Astrocyte (in vitro differentiated cells and primary cell): ENCODE results near the gene PRAMEF20. TPM values are rescaled to one million over a fixed set of nuclear protein-coding genes. Genes with fewer than 3 reads are reported as not detected.
"Not testable (repeated sequence)": the region's sequence is repeated elsewhere in the genome, so short reads cannot be mapped to it uniquely, and the experiment has no call there.

Source experiments
- DNase-seq: peaks from one replicate; pipeline ENCODE4 v3.0.0-alpha.2; 2010; ENCODE audit warnings: low read depth
- FAIRE-seq: peaks from 2 replicates; lab custom pipeline; 2011; peaks lifted over from hg19 to GRCh38; lab: Jason Lieb, UNC
- H2AFZ ChIP-seq: 2 replicates; pipeline ENCODE4 v1.6.0; 2012; ENCODE audit warnings: low read depth, low read length, inconsistent platforms
- H3K27ac ChIP-seq: 2 replicates; pipeline ENCODE4 v1.5.1; 2011; ENCODE audit warnings: low read depth, low read length, inconsistent platforms
- H3K27me3 ChIP-seq: 2 replicates; pipeline ENCODE4 v1.6.0; 2011; ENCODE audit warnings: low read length, inconsistent platforms; ENCODE audit not compliant: insufficient read depth
- H3K36me3 ChIP-seq: 2 replicates; pipeline ENCODE4 v1.5.1; 2011; ENCODE audit warnings: low read length, inconsistent platforms; ENCODE audit not compliant: insufficient read depth
- H3K4me1 ChIP-seq: 2 replicates; pipeline ENCODE4 v1.5.1; 2011; ENCODE audit warnings: low read length, inconsistent platforms; ENCODE audit not compliant: insufficient read depth
- H3K4me2 ChIP-seq: 2 replicates; pipeline ENCODE4 v1.6.0; 2012; ENCODE audit warnings: low read length, inconsistent platforms
- H3K4me3 ChIP-seq: 2 replicates; pipeline ENCODE4 v1.5.1; 2011; ENCODE audit warnings: low read depth, mild to moderate bottlenecking, low read length, inconsistent platforms; ENCODE audit not compliant: insufficient read depth
- H3K79me2 ChIP-seq: 2 replicates; pipeline ENCODE4 v1.6.0; 2012; ENCODE audit warnings: mild to moderate bottlenecking, low read length, inconsistent platforms; ENCODE audit not compliant: insufficient read depth
- H3K9ac ChIP-seq: 2 replicates; pipeline ENCODE4 v1.6.0; 2012; ENCODE audit warnings: mild to moderate bottlenecking, low read length, inconsistent platforms
- H3K9me3 ChIP-seq: 2 replicates; pipeline ENCODE4 v1.5.1; 2012; ENCODE audit warnings: low read depth, mild to moderate bottlenecking, low read length, inconsistent platforms; ENCODE audit not compliant: insufficient read depth
- H4K20me1 ChIP-seq: 2 replicates; pipeline ENCODE4 v1.6.0; 2012; ENCODE audit warnings: low read length, inconsistent platforms; ENCODE audit not compliant: insufficient read depth
- H3K27ac Mint-ChIP-seq: one replicate; pipeline ENCODE4 v1.8.0; 2021; ENCODE audit warnings: mild to moderate bottlenecking, mixed read lengths; ENCODE audit not compliant: unreplicated experiment
- H3K27me3 Mint-ChIP-seq: one replicate; pipeline ENCODE4 v1.8.0; 2021; ENCODE audit warnings: low read depth, mixed read lengths; ENCODE audit not compliant: unreplicated experiment
- H3K36me3 Mint-ChIP-seq: one replicate; pipeline ENCODE4 v1.8.0; 2021; ENCODE audit warnings: low read depth, mixed read lengths; ENCODE audit not compliant: unreplicated experiment
- H3K4me1 Mint-ChIP-seq: one replicate; pipeline ENCODE4 v1.8.0; 2021; ENCODE audit warnings: low read depth, mixed read lengths; ENCODE audit not compliant: unreplicated experiment
- H3K4me3 Mint-ChIP-seq: one replicate; pipeline ENCODE4 v1.8.0; 2021; ENCODE audit warnings: mild to moderate bottlenecking, moderate library complexity, mixed read lengths; ENCODE audit not compliant: unreplicated experiment
- H3K9me3 Mint-ChIP-seq: one replicate; pipeline ENCODE4 v1.8.0; 2021; ENCODE audit warnings: mild to moderate bottlenecking, mixed read lengths; ENCODE audit not compliant: unreplicated experiment
- EZH2 ChIP-seq: IDR thresholded peaks from 2 replicates; pipeline ENCODE4 v1.6.1; 2012; ENCODE audit warnings: mild to moderate bottlenecking, low read length, inconsistent platforms; ENCODE audit not compliant: insufficient read depth
- total RNA-seq: library from RNA; stranded (reverse); gene quantifications from 2 replicates; pipeline ENCODE4 v1.2.1, GENCODE V29; 2021
- TF ChIP-seq, protein P1 (sequence below): IDR thresholded peaks from 2 replicates; pipeline ENCODE4 v1.5.1; 2011; ENCODE audit warnings: low read depth, mild to moderate bottlenecking, inconsistent platforms, low read length, moderate library complexity; ENCODE audit not compliant: insufficient read depth

PRAMEF20 gene
- total RNA-seq, 1 donor from 2014 or later = not detected

DNA sequence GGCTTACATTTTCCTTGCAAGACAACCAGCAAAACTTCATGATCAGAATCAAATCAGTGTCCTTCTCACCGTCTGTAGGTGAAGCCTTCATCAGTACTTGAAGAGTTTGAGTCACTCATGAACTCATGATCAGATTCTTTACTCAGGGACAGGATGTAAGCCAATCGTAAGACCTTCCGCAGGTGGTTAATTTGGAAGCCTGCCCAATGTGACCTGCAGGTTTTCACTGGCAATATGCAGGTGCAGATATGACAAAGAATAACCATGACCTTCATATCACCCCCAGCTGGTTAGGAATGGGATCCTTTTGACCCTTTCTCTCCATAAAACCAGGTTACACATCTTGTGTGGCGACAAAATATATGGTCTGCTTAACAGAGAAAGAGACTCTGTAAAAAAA, 2.4 kb upstream of the PRAMEF20 start:
- no peaks in the 10 kb centered on the region for H3K79me2 ChIP-seq
- Mint-ChIP-seq H3K4me1 (no peaks in the 10 kb centered on the region), H3K36me3 (no peaks in the 10 kb centered on the region), H3K27me3 (no peaks in the 10 kb centered on the region), H3K9me3 (peaks cover 5% of the 10 kb centered on the region), H3K4me3 (no peak overlapping the region), H3K27ac (no peak overlapping the region)
- no peak overlapping the region for H3K4me2 ChIP-seq
- no peak overlapping the region for H3K9ac ChIP-seq
- H2AFZ ChIP-seq = no peak overlapping the region
- H3K27ac ChIP-seq = no peak overlapping the region
- FAIRE-seq (no peak), DNase-seq (no peak)
- H3K4me1 ChIP-seq = no peaks in the 10 kb centered on the region
- H3K27me3 ChIP-seq = no peaks in the 10 kb centered on the region
- H3K36me3 ChIP-seq = no peaks in the 10 kb centered on the region
- no peak overlapping the region for H3K4me3 ChIP-seq
- no peaks in the 10 kb centered on the region for H4K20me1 ChIP-seq
- no peaks in the 10 kb centered on the region for H3K9me3 ChIP-seq
- TF ChIP-seq, protein P1, sequence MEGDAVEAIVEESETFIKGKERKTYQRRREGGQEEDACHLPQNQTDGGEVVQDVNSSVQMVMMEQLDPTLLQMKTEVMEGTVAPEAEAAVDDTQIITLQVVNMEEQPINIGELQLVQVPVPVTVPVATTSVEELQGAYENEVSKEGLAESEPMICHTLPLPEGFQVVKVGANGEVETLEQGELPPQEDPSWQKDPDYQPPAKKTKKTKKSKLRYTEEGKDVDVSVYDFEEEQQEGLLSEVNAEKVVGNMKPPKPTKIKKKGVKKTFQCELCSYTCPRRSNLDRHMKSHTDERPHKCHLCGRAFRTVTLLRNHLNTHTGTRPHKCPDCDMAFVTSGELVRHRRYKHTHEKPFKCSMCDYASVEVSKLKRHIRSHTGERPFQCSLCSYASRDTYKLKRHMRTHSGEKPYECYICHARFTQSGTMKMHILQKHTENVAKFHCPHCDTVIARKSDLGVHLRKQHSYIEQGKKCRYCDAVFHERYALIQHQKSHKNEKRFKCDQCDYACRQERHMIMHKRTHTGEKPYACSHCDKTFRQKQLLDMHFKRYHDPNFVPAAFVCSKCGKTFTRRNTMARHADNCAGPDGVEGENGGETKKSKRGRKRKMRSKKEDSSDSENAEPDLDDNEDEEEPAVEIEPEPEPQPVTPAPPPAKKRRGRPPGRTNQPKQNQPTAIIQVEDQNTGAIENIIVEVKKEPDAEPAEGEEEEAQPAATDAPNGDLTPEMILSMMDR = no peak
- TF ChIP-seq EZH2 = no peak

DNA sequence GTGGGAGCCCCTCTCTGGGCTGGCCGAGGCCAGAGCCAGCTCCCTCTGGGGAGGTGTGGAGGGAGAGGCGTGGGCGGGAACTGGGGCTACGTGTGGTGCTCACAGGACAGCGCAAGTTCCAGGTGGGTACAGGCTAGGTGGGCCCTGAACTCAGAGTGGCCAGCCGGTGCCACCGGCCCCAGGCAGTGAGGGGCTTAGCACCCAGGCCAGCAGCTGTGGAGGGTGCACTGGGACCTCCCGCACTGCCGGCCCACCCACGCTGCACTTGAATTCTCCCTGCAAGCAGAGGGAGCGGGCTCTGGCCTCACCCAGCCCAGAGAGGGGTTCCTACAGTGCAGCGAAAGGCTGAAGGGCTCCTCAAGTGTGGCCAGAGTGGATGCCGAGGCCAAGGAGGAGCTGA, 20.2 kb downstream of the PRAMEF20 start:
- H3K79me2 ChIP-seq = no peaks in the 10 kb centered on the region
- no peaks in the 10 kb centered on the region for H3K36me3 Mint-ChIP-seq
- FAIRE-seq = no peak
- H3K4me1 ChIP-seq = no peaks in the 10 kb centered on the region
- no peaks in the 10 kb centered on the region for H4K20me1 ChIP-seq
- peaks cover 10% of the 10 kb centered on the region for H3K9me3 Mint-ChIP-seq
- H3K4me1 Mint-ChIP-seq = no peaks in the 10 kb centered on the region
- no peaks in the 10 kb centered on the region for H3K27me3 Mint-ChIP-seq
- no peak overlapping the region for H3K4me3 ChIP-seq
- H3K4me3 Mint-ChIP-seq = no peak overlapping the region
- no peaks in the 10 kb centered on the region for H3K36me3 ChIP-seq
- no peak overlapping the region for H3K27ac ChIP-seq
- H3K9me3 ChIP-seq = peaks cover 2% of the 10 kb centered on the region
- TF ChIP-seq, protein P1 = no peak
- TF ChIP-seq EZH2 = no peak
- no peak overlapping the region for H3K9ac ChIP-seq
- H2AFZ ChIP-seq = no peak overlapping the region
- no peak overlapping the region for H3K27ac Mint-ChIP-seq
- no peaks in the 10 kb centered on the region for H3K27me3 ChIP-seq
- no peak for DNase-seq
- H3K4me2 ChIP-seq = no peak overlapping the region

DNA sequence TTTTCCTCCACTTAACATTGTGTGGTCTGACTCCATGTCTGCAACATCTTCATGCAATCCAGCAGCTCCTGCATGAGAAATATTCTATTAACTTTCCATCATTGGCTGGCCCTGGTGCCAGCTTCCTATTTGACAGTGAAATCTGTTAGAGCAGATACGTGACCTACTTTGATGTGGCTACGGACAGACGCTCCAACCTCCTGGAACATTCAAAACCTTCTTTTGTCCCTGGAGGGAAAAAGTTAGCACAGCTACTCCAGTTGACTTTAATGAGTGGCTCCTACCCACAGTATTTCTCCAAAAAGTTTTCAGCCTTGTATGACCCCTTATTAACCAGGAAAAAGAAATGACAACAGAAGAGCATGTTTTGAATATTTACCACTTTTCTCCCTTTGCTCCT, 22.0 kb downstream of the PRAMEF20 start:
- Histone ChIP-seq H3K9me3 (peaks cover 2% of the 10 kb centered on the region), H3K4me3 (no peak overlapping the region), H3K79me2 (no peaks in the 10 kb centered on the region), H3K36me3 (no peaks in the 10 kb centered on the region), H3K9ac (no peak overlapping the region), H3K27ac (no peak overlapping the region), H3K4me1 (no peaks in the 10 kb centered on the region), H3K4me2 (no peak overlapping the region), H2AFZ (no peak overlapping the region), H3K27me3 (no peaks in the 10 kb centered on the region), H4K20me1 (no peaks in the 10 kb centered on the region)
- no peaks in the 10 kb centered on the region for H3K36me3 Mint-ChIP-seq
- H3K4me3 Mint-ChIP-seq = no peak overlapping the region
- TF ChIP-seq, protein P1 = no peak
- TF ChIP-seq EZH2 = no peak
- H3K27me3 Mint-ChIP-seq = no peaks in the 10 kb centered on the region
- H3K9me3 Mint-ChIP-seq = peaks cover 10% of the 10 kb centered on the region
- DNase-seq (no peak), FAIRE-seq (no peak)
- H3K27ac Mint-ChIP-seq = no peak overlapping the region
- no peaks in the 10 kb centered on the region for H3K4me1 Mint-ChIP-seq

DNA sequence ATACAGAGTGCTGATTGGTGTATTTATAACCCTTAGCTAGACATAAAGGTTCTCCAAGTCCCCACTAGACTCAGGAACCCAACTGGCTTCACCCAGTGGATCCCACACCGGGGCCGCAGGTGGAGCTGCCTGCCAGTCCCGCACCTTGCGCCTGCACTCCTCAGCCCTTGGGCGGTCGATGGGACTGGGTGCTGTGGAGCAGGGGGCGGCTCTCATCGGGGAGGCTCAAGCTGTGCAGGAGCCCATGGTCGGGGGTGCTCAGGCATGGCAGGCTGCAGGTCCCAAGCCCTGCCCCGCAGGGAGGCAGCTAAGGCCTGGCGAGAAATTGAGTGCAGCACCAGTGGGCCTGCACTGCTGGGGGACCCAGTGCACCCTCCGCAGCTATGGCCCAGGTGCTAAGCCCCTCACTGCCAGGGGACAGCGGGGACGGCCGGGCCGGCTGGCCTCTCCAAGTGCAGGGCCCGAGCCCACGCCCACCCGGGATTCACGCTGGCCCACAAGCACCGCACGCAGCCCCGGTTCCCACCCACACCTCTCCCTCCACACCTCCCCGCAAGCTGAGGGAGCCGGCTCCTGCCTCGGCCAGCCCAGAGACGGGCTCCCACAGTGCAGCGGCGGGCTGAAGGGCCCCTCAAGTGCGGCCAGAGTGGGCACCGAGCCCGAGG, 23.6 kb downstream of the PRAMEF20 start:
- H3K9ac ChIP-seq, FAIRE-seq, H3K27ac ChIP-seq, H3K4me1 ChIP-seq, H3K27ac Mint-ChIP-seq, H3K36me3 Mint-ChIP-seq, H3K27me3 Mint-ChIP-seq, H3K4me1 Mint-ChIP-seq, DNase-seq, H3K4me3 ChIP-seq, H3K79me2 ChIP-seq, H2AFZ ChIP-seq, H3K9me3 ChIP-seq, H3K27me3 ChIP-seq, H3K4me3 Mint-ChIP-seq, H3K36me3 ChIP-seq, H4K20me1 ChIP-seq, H3K4me2 ChIP-seq: not testable (repeated sequence)
- peaks cover 18% of the 10 kb centered on the region for H3K9me3 Mint-ChIP-seq
